ENCODE data around the gene TMEM14A.

TMEM14A gene

GRCh38 chr6:52726193-52726542 lies 55.3 kb downstream of the TMEM14A start:
- no peak overlapping the region for H3K9ac ChIP-seq (ENCODE audit: low read depth, low read length)
- peaks cover 2% of the 10 kb centered on the region for H3K4me1 ChIP-seq (ENCODE audit: control insufficient read depth, insufficient read depth, low read length)
- H3K4me3 ChIP-seq (ENCODE audit: low read depth, low read length): no peak overlapping the region
- no peaks in the 10 kb centered on the region for H3K36me3 ChIP-seq (ENCODE audit: control insufficient read depth, insufficient read depth, low read length)
- no peaks in the 10 kb centered on the region for H3K9me3 ChIP-seq (ENCODE audit: control insufficient read depth, insufficient read depth, low read length)
- H3K27me3 ChIP-seq (ENCODE audit: control insufficient read depth, insufficient read depth, low read length): no peaks in the 10 kb centered on the region

GRCh38 chr6:52726741-52727535 lies 56.0 kb downstream of the TMEM14A start:
- Histone ChIP-seq H3K9me3 (ENCODE audit: control insufficient read depth, insufficient read depth, low read length) (no peaks in the 10 kb centered on the region), H3K27me3 (ENCODE audit: control insufficient read depth, insufficient read depth, low read length) (no peaks in the 10 kb centered on the region), H3K4me3 (ENCODE audit: low read depth, low read length) (no peak overlapping the region), H3K36me3 (ENCODE audit: control insufficient read depth, insufficient read depth, low read length) (no peaks in the 10 kb centered on the region), H3K9ac (ENCODE audit: low read depth, low read length) (no peak overlapping the region), H3K4me1 (ENCODE audit: control insufficient read depth, insufficient read depth, low read length) (peaks cover 3% of the 10 kb centered on the region)

- Histone ChIP-seq H3K27me3 (ENCODE audit: control insufficient read depth, insufficient read depth, low read length) (no peaks in the 10 kb centered on the region), H3K4me1 (ENCODE audit: control insufficient read depth, insufficient read depth, low read length) (peaks cover 3% of the 10 kb centered on the region), H3K9me3 (ENCODE audit: control insufficient read depth, insufficient read depth, low read length) (no peaks in the 10 kb centered on the region), H3K36me3 (ENCODE audit: control insufficient read depth, insufficient read depth, low read length) (no peaks in the 10 kb centered on the region), H3K4me3 (ENCODE audit: low read depth, low read length) (no peak overlapping the region), H3K9ac (ENCODE audit: low read depth, low read length) (no peak overlapping the region)
Observed at GRCh38 chr6:52727908-52728307, 57.0 kb downstream of the TMEM14A start.

DNA sequence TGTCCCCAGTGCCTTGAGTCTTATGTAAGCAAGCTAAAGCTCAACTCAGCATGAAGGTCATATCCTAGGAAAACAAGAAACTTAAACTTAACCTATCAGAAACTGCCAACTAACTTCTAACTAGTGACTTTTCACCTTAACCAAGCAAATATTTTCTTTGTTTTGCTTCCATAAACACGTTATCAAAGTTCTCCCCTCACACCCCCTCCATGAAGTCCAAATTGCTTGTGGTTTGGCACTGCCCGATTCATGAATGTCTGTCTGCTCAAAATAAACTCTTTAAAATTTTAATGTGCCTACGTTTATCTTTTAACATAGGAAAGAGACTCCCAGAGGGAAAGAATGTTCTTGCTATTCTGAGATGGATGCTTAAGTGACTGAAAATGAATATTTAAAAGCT lies 57.5 kb downstream of the TMEM14A start:
- Histone ChIP-seq H3K4me3 (ENCODE audit: low read depth, low read length) (no peak overlapping the region), H3K9ac (ENCODE audit: low read depth, low read length) (no peak overlapping the region), H3K36me3 (ENCODE audit: control insufficient read depth, insufficient read depth, low read length) (no peaks in the 10 kb centered on the region), H3K4me1 (ENCODE audit: control insufficient read depth, insufficient read depth, low read length) (peaks cover 3% of the 10 kb centered on the region), H3K9me3 (ENCODE audit: control insufficient read depth, insufficient read depth, low read length) (no peaks in the 10 kb centered on the region), H3K27me3 (ENCODE audit: control insufficient read depth, insufficient read depth, low read length) (no peaks in the 10 kb centered on the region)

- Histone ChIP-seq H3K4me3 (ENCODE audit: low read depth, low read length) (no peak overlapping the region), H3K36me3 (ENCODE audit: control insufficient read depth, insufficient read depth, low read length) (no peaks in the 10 kb centered on the region), H3K4me1 (ENCODE audit: control insufficient read depth, insufficient read depth, low read length) (peaks cover 3% of the 10 kb centered on the region), H3K9ac (ENCODE audit: low read depth, low read length) (no peak overlapping the region), H3K27me3 (ENCODE audit: control insufficient read depth, insufficient read depth, low read length) (no peaks in the 10 kb centered on the region), H3K9me3 (ENCODE audit: control insufficient read depth, insufficient read depth, low read length) (no peaks in the 10 kb centered on the region)
Observed at GRCh38 chr6:52729576-52729975, 58.7 kb downstream of the TMEM14A start.

DNA sequence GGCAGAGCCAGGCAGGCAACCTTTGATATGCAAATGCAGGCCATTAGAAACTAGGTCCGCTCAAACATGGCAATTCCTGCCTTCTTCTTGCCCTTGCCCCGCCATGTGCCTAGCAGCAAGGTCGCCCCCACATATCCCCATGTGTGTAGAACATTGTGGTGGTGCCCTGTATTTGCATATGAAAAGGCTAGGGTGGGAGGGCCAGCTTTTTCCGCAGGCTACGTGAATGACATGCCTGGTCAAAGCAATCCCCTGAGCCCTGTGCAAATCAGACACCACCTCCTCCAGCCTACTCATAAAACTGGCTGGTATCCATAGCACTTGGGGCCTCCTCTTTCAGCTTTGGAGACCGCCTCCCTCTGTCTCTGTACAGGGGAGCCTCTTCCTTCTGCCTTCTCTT lies 60.8 kb downstream of the TMEM14A start:
- Histone ChIP-seq H3K9ac (ENCODE audit: low read depth, low read length) (no peak overlapping the region), H3K9me3 (ENCODE audit: control insufficient read depth, insufficient read depth, low read length) (no peaks in the 10 kb centered on the region), H3K36me3 (ENCODE audit: control insufficient read depth, insufficient read depth, low read length) (no peaks in the 10 kb centered on the region), H3K27me3 (ENCODE audit: control insufficient read depth, insufficient read depth, low read length) (no peaks in the 10 kb centered on the region), H3K4me3 (ENCODE audit: low read depth, low read length) (no peak overlapping the region), H3K4me1 (ENCODE audit: control insufficient read depth, insufficient read depth, low read length) (peaks cover 3% of the 10 kb centered on the region)

DNA sequence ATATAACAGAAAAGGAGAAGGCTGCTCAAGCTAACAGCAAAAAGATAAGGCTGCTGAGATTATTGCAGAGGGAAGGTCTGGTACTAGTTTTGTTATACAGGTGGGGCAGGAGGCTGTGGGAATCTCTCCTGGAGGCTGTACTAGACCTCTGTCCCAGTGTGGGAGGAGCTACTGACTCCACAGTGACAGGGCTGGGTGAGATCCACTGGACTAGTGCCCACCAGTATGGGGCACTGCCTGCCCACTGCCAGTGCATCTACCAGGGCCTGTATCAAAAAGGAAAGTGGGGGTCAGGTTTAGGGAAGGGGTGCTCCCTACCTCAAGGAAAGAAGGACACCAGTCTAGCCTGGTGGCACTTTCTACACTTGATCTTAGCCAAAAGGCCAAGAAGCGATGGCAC lies 62.3 kb downstream of the TMEM14A start:
- H3K27me3 ChIP-seq (ENCODE audit: control insufficient read depth, insufficient read depth, low read length): no peaks in the 10 kb centered on the region
- H3K9ac ChIP-seq (ENCODE audit: low read depth, low read length): no peak overlapping the region
- H3K4me1 ChIP-seq (ENCODE audit: control insufficient read depth, insufficient read depth, low read length): peaks cover 3% of the 10 kb centered on the region
- no peaks in the 10 kb centered on the region for H3K36me3 ChIP-seq (ENCODE audit: control insufficient read depth, insufficient read depth, low read length)
- no peak overlapping the region for H3K4me3 ChIP-seq (ENCODE audit: low read depth, low read length)
- no peaks in the 10 kb centered on the region for H3K9me3 ChIP-seq (ENCODE audit: control insufficient read depth, insufficient read depth, low read length)

DNA sequence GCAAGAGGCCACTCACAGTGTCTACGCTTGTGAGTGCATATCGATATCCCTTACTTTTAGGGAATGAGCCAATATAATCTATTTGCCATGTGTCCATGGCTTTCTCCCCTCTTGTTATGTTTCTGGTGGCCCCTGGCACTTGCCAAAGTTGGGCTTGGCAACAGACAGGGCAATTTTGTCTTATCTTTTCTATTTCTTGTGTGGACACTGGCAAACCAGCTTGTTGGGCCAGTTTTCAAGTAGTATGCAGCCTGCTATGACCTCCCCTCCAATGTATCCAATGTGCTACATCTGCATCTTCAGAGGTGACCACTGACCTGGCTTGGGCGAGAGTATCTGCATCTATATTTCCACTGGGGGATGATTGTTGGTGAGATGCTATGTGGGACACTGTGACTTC lies 63.2 kb downstream of the TMEM14A start:
- Histone ChIP-seq H3K9ac (ENCODE audit: low read depth, low read length) (no peak overlapping the region), H3K9me3 (ENCODE audit: control insufficient read depth, insufficient read depth, low read length) (no peaks in the 10 kb centered on the region), H3K27me3 (ENCODE audit: control insufficient read depth, insufficient read depth, low read length) (no peaks in the 10 kb centered on the region), H3K4me3 (ENCODE audit: low read depth, low read length) (no peak overlapping the region), H3K36me3 (ENCODE audit: control insufficient read depth, insufficient read depth, low read length) (no peaks in the 10 kb centered on the region), H3K4me1 (ENCODE audit: control insufficient read depth, insufficient read depth, low read length) (peaks cover 3% of the 10 kb centered on the region)

DNA sequence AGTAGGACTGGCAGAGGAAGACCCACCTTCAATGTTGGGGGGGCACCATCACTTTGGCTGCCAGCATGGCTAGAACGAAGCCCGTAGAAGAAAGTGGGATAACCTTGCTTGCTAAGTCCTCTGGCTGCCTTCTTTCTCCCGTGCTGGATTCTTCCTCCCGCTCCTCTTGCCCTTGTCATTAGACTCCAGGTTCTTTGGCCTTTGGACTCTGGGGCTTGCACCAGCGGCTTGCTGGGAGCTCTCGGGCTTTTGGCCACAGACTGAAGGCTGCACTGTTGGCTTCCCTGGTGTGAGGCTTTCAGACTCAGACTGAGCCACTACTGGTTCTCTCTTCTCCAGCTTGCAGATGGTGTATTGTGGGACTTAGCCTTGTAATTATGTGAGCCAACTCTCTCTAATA lies 64.2 kb downstream of the TMEM14A start:
- H3K4me1 ChIP-seq (ENCODE audit: control insufficient read depth, insufficient read depth, low read length): peaks cover 7% of the 10 kb centered on the region
- H3K9me3 ChIP-seq (ENCODE audit: control insufficient read depth, insufficient read depth, low read length): no peaks in the 10 kb centered on the region
- no peaks in the 10 kb centered on the region for H3K27me3 ChIP-seq (ENCODE audit: control insufficient read depth, insufficient read depth, low read length)
- no peak overlapping the region for H3K9ac ChIP-seq (ENCODE audit: low read depth, low read length)
- H3K36me3 ChIP-seq (ENCODE audit: control insufficient read depth, insufficient read depth, low read length): no peaks in the 10 kb centered on the region
- H3K4me3 ChIP-seq (ENCODE audit: low read depth, low read length): no peak overlapping the region

GRCh38 chr6:52736145-52736544 lies 65.2 kb downstream of the TMEM14A start:
- no peak overlapping the region for H3K4me3 ChIP-seq (ENCODE audit: low read depth, low read length)
- H3K9ac ChIP-seq (ENCODE audit: low read depth, low read length): no peak overlapping the region
- peaks cover 6% of the 10 kb centered on the region for H3K4me1 ChIP-seq (ENCODE audit: control insufficient read depth, insufficient read depth, low read length)
- no peaks in the 10 kb centered on the region for H3K27me3 ChIP-seq (ENCODE audit: control insufficient read depth, insufficient read depth, low read length)
- no peaks in the 10 kb centered on the region for H3K9me3 ChIP-seq (ENCODE audit: control insufficient read depth, insufficient read depth, low read length)
- H3K36me3 ChIP-seq (ENCODE audit: control insufficient read depth, insufficient read depth, low read length): no peaks in the 10 kb centered on the region
